Iris pigment epithelial cell (primary cell): ENCODE results near the gene BHLHE41.

Experiments
- DNase-seq: peaks from one replicate; pipeline ENCODE4 v3.0.0-alpha.2; 2011; ENCODE audit warnings: low read depth

The BHLHE41 gene

DNA sequence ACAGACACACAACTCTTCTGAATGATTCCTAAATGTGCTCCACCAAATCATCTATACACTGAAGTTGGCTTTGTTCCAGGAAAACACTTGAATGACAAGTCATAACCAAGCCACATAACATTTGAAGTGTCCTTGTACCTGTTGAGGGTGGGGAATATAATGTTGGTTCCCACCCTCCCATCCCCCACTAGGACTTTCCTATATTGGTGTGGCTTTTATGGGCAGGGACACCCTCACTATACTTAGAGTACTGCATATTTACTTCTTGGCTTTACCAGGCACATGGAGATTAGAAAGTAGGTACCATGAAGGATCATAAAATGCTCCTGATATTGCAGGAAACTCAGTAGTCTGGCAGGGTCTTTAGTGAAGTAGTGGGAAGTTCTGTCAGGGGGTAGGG lies 9.7 kb upstream of the BHLHE41 start:
- DNase-seq: no peak

GRCh38 chr12:26133521-26133920 lies 8.7 kb upstream of the BHLHE41 start:
- no peak for DNase-seq

GRCh38 chr12:26132866-26133265 lies 8.0 kb upstream of the BHLHE41 start:
- DNase-seq: no peak

DNA sequence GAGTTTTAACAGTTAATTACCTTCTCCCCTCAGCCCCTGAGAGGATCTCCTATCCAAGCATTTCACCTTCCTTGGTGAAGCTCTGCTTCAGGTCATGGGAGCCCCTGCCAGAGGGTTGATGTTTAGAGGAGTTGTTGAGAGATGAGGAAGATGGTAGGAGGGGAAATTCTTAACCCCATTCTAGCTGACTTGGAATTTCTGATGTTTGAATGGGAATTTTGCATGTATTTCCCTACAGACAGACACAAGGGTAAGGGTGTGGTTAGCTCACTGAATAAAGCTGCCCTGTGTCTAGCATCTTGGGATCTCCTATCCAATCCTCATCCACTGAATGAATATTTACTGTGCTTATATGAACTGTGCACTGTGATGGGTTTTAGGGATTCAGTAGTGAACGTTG lies 7.1 kb upstream of the BHLHE41 start:
- DNase-seq: no peak

DNA sequence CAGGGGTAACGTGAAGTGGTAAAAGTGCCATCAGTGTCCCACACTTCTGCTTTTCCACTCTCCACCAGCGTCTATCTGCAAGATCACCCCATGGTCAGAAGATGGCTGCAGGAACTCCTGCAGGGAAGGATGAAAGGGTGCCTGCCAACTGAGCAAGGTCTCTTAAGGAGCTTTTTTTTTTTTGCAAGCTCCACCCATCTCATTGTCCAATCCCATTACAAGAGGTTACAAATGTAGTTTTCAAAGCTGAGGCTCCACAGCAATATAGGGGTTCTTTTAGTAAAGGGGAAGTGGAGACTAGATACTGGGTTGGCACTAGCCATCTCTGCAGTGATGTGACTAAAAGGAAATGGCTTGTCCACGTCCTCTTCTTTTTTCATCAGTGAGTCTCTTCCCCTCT lies 5.9 kb upstream of the BHLHE41 start:
- no peak for DNase-seq

DNA sequence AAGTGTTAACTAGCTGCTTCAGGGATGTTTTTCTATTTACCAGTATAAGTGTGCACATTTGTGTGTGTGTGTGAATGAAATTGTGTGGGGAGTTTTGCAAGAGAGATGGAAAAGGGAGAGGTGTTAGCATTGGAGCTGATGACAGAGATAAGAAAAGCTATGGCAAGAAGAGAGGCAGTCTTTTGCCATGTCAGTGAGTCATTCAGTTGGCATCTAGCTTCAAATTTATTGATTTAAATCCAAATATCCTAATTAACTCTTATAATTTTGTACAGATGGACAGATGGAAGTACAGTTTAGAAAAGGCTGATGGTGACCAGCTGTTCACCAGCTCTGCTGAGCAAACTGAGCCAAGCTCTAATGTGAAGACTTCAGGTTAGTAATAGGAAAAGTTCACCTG lies 3.3 kb upstream of the BHLHE41 start:
- no peak for DNase-seq

DNA sequence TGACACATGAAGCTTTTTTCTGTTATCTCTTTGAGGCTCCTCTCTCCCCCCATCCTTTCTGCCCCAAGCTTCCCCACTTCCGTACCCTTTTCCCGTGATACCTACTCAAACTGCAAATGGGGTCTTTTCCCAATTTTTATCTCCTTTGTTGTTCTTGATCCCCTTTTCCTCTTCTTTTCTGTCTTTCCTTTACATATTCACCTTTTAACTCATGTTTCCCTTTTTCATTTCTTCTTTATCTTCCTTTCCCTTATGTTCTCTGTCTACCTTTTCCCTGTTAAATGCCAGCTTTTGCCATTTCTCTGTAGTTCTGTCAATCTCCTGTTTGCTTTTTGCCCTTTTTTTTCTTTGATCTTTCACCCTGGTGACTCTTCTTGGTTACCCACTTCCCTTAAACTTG lies 2.6 kb upstream of the BHLHE41 start:
- DNase-seq: no peak

DNA sequence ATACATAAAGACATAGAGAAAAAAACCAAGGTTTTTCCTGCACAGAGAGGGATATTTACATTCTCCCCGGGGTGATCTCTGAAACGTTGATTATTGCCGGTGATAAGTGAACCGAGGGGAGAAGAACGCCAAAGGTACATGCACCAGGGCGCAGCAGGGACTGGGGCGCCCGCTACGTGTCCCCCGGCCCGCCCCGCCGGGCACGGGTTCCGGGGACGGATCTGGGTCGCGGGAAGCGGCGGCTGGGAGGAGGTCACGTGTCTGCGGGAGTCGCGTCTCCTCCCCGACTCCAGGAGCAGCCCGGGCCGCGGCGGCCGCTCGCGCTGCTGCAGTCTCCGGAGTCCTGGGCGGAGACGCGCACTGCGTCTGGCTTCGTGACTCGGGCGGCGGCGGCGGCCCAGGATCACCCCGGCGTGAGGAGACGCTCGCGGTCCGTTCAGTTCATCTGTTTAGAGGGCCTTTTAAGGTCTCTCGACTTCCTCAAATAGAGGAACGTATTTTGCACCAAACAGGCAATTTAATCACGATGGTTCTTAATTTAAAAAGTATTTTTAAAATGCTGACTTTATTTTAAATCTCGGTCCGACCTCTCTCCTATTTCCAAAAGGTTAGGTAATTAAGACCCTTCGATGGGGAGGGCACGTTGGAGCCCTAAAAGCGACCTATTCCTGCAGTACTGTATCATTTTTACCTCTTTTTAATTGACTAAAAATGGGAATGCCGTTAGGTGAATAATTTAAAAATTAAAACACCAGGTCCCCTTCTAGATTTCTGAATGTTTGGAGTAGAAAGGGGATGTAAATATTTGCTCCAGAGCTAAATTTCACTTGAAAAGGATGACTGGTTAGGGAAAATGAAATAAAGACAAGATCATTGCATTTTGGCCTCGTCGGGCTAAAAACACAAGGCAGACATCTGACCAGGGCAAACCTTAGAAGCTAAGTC lies 1.8 kb upstream of the BHLHE41 start:
- DNase-seq: peak; percentile 88

- peak; percentile 82 for DNase-seq
Measured at GRCh38 chr12:26125400-26126339, 833 bp upstream of the BHLHE41 start.

GRCh38 chr12:26123482-26123980 lies 1.3 kb downstream of the BHLHE41 start:
- peak; percentile 33 for DNase-seq

DNA sequence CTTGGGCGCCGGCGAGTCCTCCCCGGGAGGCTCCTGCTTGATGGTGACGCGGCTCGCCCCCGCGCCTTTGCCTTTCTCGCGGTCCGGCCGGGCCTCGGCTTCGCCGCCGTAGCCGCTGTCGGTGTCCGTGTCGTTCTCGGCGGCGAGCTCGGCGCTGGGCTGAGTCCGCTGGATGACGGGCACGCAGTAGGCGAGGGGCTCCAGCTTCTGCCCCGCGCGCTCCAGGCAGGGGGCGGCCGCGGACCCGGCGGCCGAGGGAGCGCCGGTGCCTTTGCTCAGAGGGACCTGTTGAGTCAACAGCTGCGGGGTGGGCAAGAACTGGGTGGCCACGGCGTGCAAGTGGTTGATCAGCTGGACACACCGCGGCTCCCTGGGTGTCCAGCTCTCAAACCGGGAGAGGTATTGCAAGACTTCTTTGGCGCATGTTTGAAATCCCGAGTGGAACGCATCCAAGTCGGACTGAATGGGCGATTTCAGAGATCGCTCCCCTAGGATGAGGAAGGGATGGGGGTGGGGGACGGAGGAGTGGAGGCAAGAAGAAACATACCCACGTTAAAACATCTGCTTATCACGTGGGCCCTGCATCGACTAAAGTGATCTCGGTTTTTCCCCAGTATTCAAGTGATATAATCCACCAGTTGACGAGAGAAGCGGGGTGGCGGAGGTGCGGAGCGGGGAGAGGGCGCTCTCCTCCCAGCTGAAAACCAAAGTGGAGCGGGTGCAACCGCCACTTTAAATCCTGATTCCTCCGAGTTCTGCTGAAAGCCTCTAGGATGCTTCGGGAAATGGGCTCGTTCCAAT lies 2.0 kb downstream of the BHLHE41 start:
- peak; percentile 90 for DNase-seq

GRCh38 chr12:26122061-26122680 lies 2.7 kb downstream of the BHLHE41 start:
- DNase-seq: peak; percentile 34

GRCh38 chr12:26121323-26122060 lies 3.3 kb downstream of the BHLHE41 start:
- peak; percentile 1 for DNase-seq

- DNase-seq: peak; percentile 40
Measured at GRCh38 chr12:26120561-26121274, 4.1 kb downstream of the BHLHE41 start.

GRCh38 chr12:26119391-26119989 lies 5.3 kb downstream of the BHLHE41 start:
- peak; percentile 79 for DNase-seq

- no peak for DNase-seq
Measured at GRCh38 chr12:26118308-26118707, 6.5 kb downstream of the BHLHE41 start.

DNA sequence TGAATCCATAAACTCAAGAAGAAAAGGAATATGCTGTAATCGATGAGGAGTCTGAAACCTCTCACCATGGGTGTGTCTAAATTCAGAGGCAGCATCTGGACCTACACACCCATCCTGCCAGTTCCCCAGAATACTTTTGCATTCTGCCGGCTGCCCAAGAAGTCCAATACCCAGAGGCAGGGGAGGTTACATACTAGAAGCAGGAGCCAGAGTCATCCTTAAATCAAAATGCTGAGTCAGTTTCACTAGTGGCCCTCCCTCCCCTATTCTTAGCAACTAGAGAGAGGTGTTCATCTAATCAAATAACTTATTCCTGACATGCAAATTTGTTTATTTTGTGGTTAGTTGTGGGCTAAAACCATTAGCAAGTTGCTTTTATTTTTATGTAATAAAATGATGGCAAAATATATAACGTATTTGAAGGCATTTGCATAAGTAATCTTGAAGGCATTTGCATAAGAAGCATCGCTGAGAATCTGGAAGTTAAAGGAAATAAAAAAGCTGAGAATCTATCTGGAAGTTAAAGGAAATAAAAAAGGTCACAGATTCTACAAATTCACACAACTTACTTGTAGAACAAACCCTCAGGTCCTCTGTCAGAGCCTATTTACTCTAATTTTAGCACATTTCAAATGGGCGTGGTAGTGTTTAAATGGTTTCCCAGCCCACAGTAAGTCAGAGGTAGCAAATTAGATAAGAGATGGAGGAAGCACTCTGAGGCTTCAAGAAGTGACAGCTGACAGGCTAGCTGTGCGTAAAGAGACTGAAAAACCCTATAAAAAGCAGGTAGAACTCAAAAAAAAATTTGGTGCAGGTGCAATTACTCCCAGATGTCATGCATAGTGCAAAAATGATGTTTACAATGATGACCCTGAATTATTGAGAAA lies 7.8 kb downstream of the BHLHE41 start:
- no peak for DNase-seq

DNA sequence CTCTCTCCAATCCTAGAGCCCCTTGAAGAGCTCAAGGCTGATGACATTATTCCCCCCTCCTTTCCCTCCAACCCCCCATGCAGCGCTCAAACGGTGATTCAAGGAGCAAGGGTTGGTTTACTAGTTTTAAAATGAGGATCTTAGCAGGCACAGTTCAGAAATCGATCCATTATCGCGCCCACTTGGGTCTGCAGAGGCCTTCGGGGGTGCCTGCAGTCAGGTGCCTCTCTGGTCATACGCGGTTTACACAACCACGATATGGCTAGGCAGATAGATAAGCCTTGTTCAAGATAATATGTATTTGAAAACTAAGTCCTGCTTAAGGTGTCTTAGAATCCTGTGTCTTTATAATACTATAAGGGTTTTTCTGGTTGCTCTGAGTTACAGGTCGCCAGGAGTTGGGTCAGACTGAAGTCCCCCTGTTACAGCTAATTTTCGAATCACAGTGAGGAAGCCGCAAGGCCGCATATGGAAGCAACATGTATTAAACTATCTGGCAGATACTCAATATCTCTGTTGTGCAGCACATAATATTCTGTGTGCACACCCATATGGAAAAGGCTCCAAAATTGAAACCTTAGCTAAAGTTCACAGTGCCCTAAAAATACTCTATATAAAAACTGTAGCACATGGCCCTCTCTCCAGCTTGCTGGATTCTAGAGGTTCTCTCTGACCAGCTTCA lies 10.0 kb downstream of the BHLHE41 start:
- no peak for DNase-seq
